Panc1 (cell line): Measurements from ENCODE around the gene ACTR3.

Experiments used
- CTCF ChIP-seq: fragments of 450-650 bp; IDR thresholded peaks from 2 replicates; pipeline ENCODE4 v1.5.1; 2017; ENCODE audit warnings: mild to moderate bottlenecking
- POLR2AphosphoS5 ChIP-seq: IDR thresholded peaks from 2 replicates; pipeline ENCODE4 v1.6.1; 2012; ENCODE audit warnings: mild to moderate bottlenecking, low read depth, low read length, moderate library complexity
- REST ChIP-seq, 2 experiments: IDR thresholded peaks; 2 replicates each; pipeline ENCODE4 v1.6.1; 2011 to 2012; ENCODE audit warnings: low read depth in 2 of 2, control low read depth in 1 of 2, low read length in 1 of 2, mild to moderate bottlenecking in 1 of 2, moderate library complexity in 1 of 2; ENCODE audit not compliant: insufficient read depth in 1 of 2
- SIN3A ChIP-seq: IDR thresholded peaks from 2 replicates; pipeline ENCODE4 v1.6.1; 2012; ENCODE audit warnings: low read depth, mild to moderate bottlenecking, low read length, moderate library complexity, borderline replicate concordance; ENCODE audit not compliant: insufficient read depth
- TCF7L2 ChIP-seq: IDR thresholded peaks from 2 replicates; pipeline ENCODE4 v1.6.1; 2011; ENCODE audit warnings: mild to moderate bottlenecking, low read depth, low read length, inconsistent platforms

- TF ChIP-seq CTCF = no peak
- no peak for TF ChIP-seq SIN3A
- TF ChIP-seq POLR2AphosphoS5 = no peak
- TF ChIP-seq REST (IDR thresholded peaks at IDR 0.05; ENCODE audit: insufficient read depth in 1 of 2, low read depth in 2 of 2, low read length in 1 of 2) = no peak
- TF ChIP-seq TCF7L2 = no peak
These were observed 10.4 kb upstream of the ACTR3 start for GRCh38 chr2:113879457-113879856.
